RWPE2 (cell line): ENCODE results near the gene PEAR1.

Source experiments
- ATAC-seq: fragments of 200-7000 bp; cut with Tn5 transposase; 3 replicates; pipeline ENCODE4 v1.9.1; 2021; ENCODE audit warnings: low read depth
- DNase-seq: peaks from one replicate; pipeline ENCODE4 v3.0.0-alpha.2; 2020; ENCODE audit warnings: low spot score
- H3K27ac ChIP-seq: fragments of 450-650 bp; 2 replicates; pipeline ENCODE4 v1.5.1; 2017; ENCODE audit warnings: mild to moderate bottlenecking; ENCODE audit not compliant: poor library complexity, severe bottlenecking
- H3K27me3 ChIP-seq: fragments of 250-450 bp; sonication (Bioruptor Pico); 2 replicates; pipeline ENCODE4 v1.5.1; 2021; ENCODE audit warnings: mild to moderate bottlenecking, moderate library complexity; ENCODE audit not compliant: insufficient read depth, poor library complexity, severe bottlenecking
- H3K36me3 ChIP-seq: fragments of 250-450 bp; sonication (Bioruptor Pico); 2 replicates; pipeline ENCODE4 v1.5.1; 2020; ENCODE audit warnings: low read depth, mild to moderate bottlenecking, moderate library complexity
- H3K4me1 ChIP-seq: fragments of 250-450 bp; sonication (Bioruptor Pico); 2 replicates; pipeline ENCODE4 v1.5.1; 2021; ENCODE audit warnings: mild to moderate bottlenecking, moderate library complexity; ENCODE audit not compliant: insufficient read depth, poor library complexity, severe bottlenecking
- H3K4me3 ChIP-seq: fragments of 250-450 bp; sonication (Bioruptor Pico); 2 replicates; pipeline ENCODE4 v1.5.1; 2021; ENCODE audit warnings: mild to moderate bottlenecking, moderate library complexity; ENCODE audit not compliant: severe bottlenecking
- H3K9me3 ChIP-seq: fragments of 250-450 bp; sonication (Bioruptor Pico); 2 replicates; pipeline ENCODE4 v1.5.1; 2021; ENCODE audit warnings: mild to moderate bottlenecking, moderate library complexity; ENCODE audit not compliant: severe bottlenecking
- TF ChIP-seq, protein P1 (sequence below): fragments of 450-650 bp; IDR thresholded peaks from one replicate; pipeline ENCODE4 v1.5.1; 2017; ENCODE audit warnings: mild to moderate bottlenecking, moderate library complexity; ENCODE audit not compliant: poor library complexity, severe bottlenecking

Gene PEAR1

DNA sequence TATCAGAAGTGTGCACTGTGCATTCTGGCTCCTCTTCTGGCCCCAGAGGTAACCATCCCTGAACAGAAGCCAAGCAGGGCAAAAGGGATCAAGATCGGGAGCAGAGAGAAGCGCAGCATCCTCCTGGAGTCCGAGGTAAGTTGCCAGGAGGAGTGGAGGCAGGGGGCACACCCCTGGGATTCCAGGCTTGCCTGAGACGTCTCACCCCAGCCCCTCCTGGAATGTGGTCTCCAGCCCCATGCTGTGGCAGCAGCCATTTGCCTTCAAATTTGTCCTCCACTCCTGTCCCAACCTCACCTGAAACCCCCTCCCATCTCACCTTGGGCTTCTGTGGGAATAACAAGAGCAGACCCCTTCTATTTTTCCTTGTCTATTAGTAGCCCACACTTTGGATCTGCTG, 37.0 kb downstream of the PEAR1 start:
- Histone ChIP-seq H3K4me1 (no peaks in the 10 kb centered on the region), H3K27ac (no peak overlapping the region), H3K9me3 (no peaks in the 10 kb centered on the region), H3K27me3 (peaks cover 9% of the 10 kb centered on the region), H3K4me3 (no peak overlapping the region), H3K36me3 (no peaks in the 10 kb centered on the region)
- TF ChIP-seq, protein P1, sequence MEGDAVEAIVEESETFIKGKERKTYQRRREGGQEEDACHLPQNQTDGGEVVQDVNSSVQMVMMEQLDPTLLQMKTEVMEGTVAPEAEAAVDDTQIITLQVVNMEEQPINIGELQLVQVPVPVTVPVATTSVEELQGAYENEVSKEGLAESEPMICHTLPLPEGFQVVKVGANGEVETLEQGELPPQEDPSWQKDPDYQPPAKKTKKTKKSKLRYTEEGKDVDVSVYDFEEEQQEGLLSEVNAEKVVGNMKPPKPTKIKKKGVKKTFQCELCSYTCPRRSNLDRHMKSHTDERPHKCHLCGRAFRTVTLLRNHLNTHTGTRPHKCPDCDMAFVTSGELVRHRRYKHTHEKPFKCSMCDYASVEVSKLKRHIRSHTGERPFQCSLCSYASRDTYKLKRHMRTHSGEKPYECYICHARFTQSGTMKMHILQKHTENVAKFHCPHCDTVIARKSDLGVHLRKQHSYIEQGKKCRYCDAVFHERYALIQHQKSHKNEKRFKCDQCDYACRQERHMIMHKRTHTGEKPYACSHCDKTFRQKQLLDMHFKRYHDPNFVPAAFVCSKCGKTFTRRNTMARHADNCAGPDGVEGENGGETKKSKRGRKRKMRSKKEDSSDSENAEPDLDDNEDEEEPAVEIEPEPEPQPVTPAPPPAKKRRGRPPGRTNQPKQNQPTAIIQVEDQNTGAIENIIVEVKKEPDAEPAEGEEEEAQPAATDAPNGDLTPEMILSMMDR, result no peak
- ATAC-seq (no peak), DNase-seq (no peak)

DNA sequence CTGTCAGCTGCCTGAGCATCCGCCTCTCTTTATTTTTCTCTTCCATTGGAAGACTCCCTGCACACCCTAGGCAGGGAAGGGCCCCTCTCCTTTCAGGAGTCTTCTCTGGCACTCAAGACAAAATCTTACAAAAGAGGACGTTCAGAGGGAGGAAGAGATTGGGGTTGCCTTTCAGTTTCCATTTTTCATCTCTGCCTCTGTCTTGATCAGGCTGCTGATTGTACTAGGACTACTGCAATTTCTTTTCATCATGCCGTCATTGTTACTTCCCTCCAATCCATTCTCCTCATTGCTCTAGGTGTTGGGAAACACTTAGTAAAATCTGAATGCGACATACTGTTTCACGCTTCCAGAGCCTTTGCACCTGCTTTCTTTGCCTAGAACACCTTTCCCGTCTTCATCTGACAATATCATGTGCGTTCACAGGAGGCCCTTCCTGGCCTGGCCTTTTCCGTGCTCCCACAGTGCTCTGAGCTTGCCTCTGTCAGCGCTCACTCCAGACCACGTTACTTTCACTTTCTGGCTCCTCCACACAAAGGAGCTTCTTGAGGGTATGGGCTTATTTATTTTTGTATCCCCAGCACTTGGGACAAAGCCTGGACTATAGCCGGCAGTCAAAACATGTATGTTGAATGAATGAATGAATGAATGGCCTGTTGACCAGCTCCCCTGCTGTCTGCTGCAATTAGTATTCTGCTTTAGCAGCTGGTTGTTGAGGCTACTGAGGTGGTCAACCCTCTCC, 37.9 kb downstream of the PEAR1 start:
- H3K36me3 ChIP-seq, result no peaks in the 10 kb centered on the region
- no peaks in the 10 kb centered on the region for H3K9me3 ChIP-seq
- DNase-seq (no peak), ATAC-seq (no peak)
- H3K4me1 ChIP-seq, result no peaks in the 10 kb centered on the region
- TF ChIP-seq, protein P1, result no peak
- H3K4me3 ChIP-seq, result no peak overlapping the region
- peaks cover 9% of the 10 kb centered on the region for H3K27me3 ChIP-seq
- H3K27ac ChIP-seq, result no peak overlapping the region

DNA sequence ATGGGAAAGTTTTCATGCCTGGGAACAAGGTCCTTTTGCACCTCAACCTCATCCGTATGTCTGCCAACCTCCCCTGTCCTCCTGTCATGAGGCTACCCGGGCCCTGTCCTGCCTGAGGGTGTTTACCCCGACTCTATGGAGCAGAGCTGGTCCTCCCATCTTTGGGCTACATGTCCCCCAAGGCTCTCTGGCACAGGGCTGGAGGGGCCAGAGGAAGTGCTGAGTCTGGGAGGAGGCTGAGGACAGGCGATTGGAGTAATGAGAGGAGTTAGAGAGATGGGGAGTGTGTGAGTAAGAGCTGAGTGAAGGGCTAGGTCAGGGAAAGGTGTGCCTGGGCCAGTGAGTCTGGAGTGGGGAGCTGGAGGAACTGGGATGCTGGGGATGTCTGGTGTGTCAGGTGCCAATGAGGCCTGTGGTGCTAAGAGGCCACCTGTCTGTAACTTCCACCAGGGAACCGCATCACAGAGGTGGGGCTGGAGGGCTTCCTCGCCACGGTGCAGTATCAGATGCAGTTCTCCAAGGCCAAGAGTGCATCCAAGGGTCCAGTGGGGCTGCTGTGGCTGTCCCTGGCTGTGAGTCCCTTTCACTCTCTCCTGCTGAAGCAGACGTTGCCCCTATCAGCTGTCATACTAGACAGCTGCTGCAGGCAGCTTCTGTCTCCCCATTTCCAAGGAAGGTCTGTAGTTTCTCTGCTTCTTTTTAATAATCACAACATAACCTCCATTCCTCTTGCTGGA, 38.6 kb downstream of the PEAR1 start:
- no peak for ATAC-seq
- no peaks in the 10 kb centered on the region for H3K4me1 ChIP-seq
- no peaks in the 10 kb centered on the region for H3K9me3 ChIP-seq
- H3K27me3 ChIP-seq, result peaks cover 9% of the 10 kb centered on the region
- H3K4me3 ChIP-seq, result no peak overlapping the region
- H3K36me3 ChIP-seq, result no peaks in the 10 kb centered on the region
- no peak overlapping the region for H3K27ac ChIP-seq
- no peak for DNase-seq
- TF ChIP-seq, protein P1, result no peak

DNA sequence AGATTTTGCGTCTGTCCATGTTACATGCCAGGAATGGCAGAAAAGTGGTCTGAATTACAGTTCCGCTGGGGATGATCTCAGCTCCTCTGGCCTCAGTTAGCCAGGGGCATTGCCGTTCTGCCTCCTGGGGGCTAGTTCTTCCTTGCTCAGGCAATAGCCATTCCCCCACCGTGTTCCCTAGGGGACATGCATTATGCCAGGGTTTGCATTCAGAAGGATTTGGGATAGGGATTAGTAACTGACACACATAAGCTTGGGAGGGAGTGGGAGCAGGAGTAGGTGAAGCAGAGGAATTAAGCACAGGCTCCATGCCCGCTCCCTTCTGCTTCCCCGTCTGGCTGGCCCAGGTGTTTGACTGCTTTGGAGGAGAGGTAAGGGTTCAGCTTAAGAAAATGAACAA, 39.6 kb downstream of the PEAR1 start:
- DNase-seq (no peak), ATAC-seq (no peak)
- no peak overlapping the region for H3K27ac ChIP-seq
- H3K27me3 ChIP-seq, result peaks cover 7% of the 10 kb centered on the region
- no peak overlapping the region for H3K4me3 ChIP-seq
- H3K4me1 ChIP-seq, result no peaks in the 10 kb centered on the region
- no peaks in the 10 kb centered on the region for H3K36me3 ChIP-seq
- H3K9me3 ChIP-seq, result no peaks in the 10 kb centered on the region
- TF ChIP-seq, protein P1, result no peak
